Upper lobe of left lung (tissue), 4 donors: ENCODE results near the gene KCTD17.

Source experiments
- POLR2A ChIP-seq, 4 donors: fragments of 450-650 bp; IDR thresholded peaks; one replicate each; pipeline ENCODE4 v1.5.1; 2016 to 2017; ENCODE audit warnings: antibody characterized with exemption in 4 of 4, mild to moderate bottlenecking in 2 of 4
- POLR2AphosphoS5 ChIP-seq, 2 donors: sonication (generic); formaldehyde crosslinking; IDR thresholded peaks; one replicate each; pipeline ENCODE4 v1.5.1; 2017; ENCODE audit warnings: antibody characterized with exemption in 2 of 2
- TF ChIP-seq, protein P1 (sequence below), 6 experiments: fragments of 450-650 bp in 4 of 6; fragments of 200-600 bp in 2 of 6; sonication (generic) in 2 of 6; IDR thresholded peaks; one replicate each; pipeline ENCODE4 v1.5.1; 2016 to 2019; ENCODE audit warnings: antibody characterized with exemption in 6 of 6

GRCh38 chr22:37105154-37105553 is 53.6 kb downstream of the KCTD17 start:
- TF ChIP-seq, protein P1, sequence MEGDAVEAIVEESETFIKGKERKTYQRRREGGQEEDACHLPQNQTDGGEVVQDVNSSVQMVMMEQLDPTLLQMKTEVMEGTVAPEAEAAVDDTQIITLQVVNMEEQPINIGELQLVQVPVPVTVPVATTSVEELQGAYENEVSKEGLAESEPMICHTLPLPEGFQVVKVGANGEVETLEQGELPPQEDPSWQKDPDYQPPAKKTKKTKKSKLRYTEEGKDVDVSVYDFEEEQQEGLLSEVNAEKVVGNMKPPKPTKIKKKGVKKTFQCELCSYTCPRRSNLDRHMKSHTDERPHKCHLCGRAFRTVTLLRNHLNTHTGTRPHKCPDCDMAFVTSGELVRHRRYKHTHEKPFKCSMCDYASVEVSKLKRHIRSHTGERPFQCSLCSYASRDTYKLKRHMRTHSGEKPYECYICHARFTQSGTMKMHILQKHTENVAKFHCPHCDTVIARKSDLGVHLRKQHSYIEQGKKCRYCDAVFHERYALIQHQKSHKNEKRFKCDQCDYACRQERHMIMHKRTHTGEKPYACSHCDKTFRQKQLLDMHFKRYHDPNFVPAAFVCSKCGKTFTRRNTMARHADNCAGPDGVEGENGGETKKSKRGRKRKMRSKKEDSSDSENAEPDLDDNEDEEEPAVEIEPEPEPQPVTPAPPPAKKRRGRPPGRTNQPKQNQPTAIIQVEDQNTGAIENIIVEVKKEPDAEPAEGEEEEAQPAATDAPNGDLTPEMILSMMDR (IDR thresholded peaks at IDR 0.05), result no peak
- TF ChIP-seq POLR2A (IDR thresholded peaks at IDR 0.05) (no peak), POLR2AphosphoS5 (IDR thresholded peaks at IDR 0.05) (no peak)
